WERI-Rb-1 (cell line): Measurements from ENCODE around the gene KIF24.

ENCODE experiments used
- DNase-seq: peaks from one replicate; pipeline ENCODE4 v3.0.0-alpha.2; 2020
- H3K27ac ChIP-seq: fragments of 250-450 bp; sonication (Bioruptor Pico); 2 replicates; pipeline ENCODE4 v1.5.1; 2020; ENCODE audit warnings: mild to moderate bottlenecking, moderate library complexity
- H3K27me3 ChIP-seq: fragments of 250-450 bp; sonication (Bioruptor Pico); 2 replicates; pipeline ENCODE4 v1.5.1; 2021; ENCODE audit warnings: mild to moderate bottlenecking, low read depth, moderate library complexity; ENCODE audit not compliant: insufficient read depth, severe bottlenecking
- H3K36me3 ChIP-seq: fragments of 250-450 bp; sonication (Bioruptor Pico); 2 replicates; pipeline ENCODE4 v1.5.1; 2020; ENCODE audit warnings: mild to moderate bottlenecking, moderate library complexity
- H3K4me3 ChIP-seq: 2 replicates; pipeline ENCODE4 v1.5.1; 2011; ENCODE audit warnings: low read depth, mild to moderate bottlenecking, control low read depth, low read length
- H3K9me3 ChIP-seq: fragments of 250-450 bp; sonication (Bioruptor Pico); 2 replicates; pipeline ENCODE4 v1.5.1; 2021; ENCODE audit warnings: mild to moderate bottlenecking, moderate library complexity; ENCODE audit not compliant: severe bottlenecking
- TF ChIP-seq, protein P1 (sequence below): IDR thresholded peaks from 2 replicates; pipeline ENCODE4 v1.5.1; 2011; ENCODE audit warnings: low read depth, mild to moderate bottlenecking, control low read depth, inconsistent platforms, low read length

The KIF24 gene

DNA sequence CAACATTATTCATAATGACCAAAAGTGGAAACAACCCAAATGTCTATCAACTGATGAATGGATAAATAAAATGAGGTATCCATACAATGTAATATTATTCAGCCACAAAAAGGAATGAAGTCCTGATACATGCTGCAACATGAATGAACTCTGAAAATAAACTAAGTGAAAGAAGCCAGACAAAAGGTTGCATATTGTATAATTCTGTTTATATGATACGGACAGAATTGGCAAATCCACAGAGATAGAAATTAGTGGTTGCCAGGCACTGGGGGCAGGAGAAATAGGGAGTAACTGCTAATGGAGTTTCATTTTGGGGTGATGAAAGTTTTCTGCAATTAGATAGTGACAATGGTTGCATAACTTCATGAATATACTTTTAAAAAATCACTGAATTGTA lies 47.0 kb downstream of the KIF24 start:
- no peak overlapping the region for H3K4me3 ChIP-seq
- no peak for DNase-seq
- TF ChIP-seq, protein P1, sequence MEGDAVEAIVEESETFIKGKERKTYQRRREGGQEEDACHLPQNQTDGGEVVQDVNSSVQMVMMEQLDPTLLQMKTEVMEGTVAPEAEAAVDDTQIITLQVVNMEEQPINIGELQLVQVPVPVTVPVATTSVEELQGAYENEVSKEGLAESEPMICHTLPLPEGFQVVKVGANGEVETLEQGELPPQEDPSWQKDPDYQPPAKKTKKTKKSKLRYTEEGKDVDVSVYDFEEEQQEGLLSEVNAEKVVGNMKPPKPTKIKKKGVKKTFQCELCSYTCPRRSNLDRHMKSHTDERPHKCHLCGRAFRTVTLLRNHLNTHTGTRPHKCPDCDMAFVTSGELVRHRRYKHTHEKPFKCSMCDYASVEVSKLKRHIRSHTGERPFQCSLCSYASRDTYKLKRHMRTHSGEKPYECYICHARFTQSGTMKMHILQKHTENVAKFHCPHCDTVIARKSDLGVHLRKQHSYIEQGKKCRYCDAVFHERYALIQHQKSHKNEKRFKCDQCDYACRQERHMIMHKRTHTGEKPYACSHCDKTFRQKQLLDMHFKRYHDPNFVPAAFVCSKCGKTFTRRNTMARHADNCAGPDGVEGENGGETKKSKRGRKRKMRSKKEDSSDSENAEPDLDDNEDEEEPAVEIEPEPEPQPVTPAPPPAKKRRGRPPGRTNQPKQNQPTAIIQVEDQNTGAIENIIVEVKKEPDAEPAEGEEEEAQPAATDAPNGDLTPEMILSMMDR, result no peak
- peaks cover 4% of the 10 kb centered on the region; the same call in 1 of the 2 replicates for H3K36me3 ChIP-seq
- no peaks in the 10 kb centered on the region for H3K27me3 ChIP-seq
- no peaks in the 10 kb centered on the region for H3K9me3 ChIP-seq
- H3K27ac ChIP-seq, result no peak overlapping the region

GRCh38 chr9:34279411-34279810 lies 49.7 kb downstream of the KIF24 start:
- no peak for DNase-seq
- TF ChIP-seq, protein P1, result no peak
- Histone ChIP-seq H3K36me3 (no peaks in the 10 kb centered on the region), H3K27ac (no peak overlapping the region), H3K4me3 (no peak overlapping the region), H3K27me3 (no peaks in the 10 kb centered on the region), H3K9me3 (no peaks in the 10 kb centered on the region)
